Measurements from ENCODE around the gene CTR9. TPM values are rescaled to one million over a fixed set of nuclear protein-coding genes. Genes with fewer than 3 reads are reported as not detected.

CTR9 gene
- total and polyA plus RNA-seq, 4 donors: 12.5 to 33.4 (median 19.7) TPM

DNA sequence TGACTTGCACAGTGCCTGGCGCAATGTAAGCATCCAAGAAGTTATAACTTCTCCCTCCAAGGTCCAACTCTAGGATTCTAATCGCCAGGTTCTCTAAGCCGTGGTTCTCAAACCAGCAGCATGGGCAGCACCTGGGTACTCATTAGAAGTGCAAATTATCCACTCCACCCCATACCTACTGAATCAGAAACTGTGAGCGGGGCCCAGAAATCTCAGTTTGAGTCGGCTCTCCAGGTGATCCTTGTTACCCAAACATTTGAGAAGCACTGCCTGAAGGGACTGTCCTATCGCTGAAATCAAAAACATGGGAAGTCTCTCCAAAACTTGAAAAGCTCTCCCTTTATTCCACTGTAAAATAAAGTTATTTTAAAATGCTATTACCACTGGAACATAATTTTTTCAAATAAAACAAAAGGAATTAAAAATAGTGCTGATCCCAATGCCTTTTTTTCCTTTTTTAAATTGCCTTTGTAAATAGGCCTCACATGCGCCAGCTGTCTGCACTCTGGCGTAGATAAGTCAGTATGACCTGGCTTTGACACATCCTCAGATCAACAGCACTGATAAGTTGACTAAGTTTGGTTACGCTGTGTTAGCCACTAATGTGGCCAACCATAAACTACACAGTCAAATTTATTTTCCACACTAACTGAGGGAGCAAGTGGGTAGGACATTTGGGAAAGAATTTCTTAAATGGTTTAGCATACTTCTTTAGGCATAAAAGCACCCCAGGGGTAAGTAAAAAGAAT, 8.4 kb upstream of the CTR9 start:
- no peaks in the 10 kb centered on the region for H3K4me1 ChIP-seq (ENCODE audit: control insufficient read depth in 4 of 4, insufficient read depth in 4 of 4, low read length in 3 of 4)
- TF ChIP-seq ZBTB33 (IDR thresholded peaks at IDR 0.05): no peak
- TF ChIP-seq SP1 (IDR thresholded peaks at IDR 0.05): no peak
- H3K9ac ChIP-seq (ENCODE audit: low read depth in 1 of 2, low read length in 2 of 2): no peak overlapping the region
- H3K9me3 ChIP-seq (ENCODE audit: control insufficient read depth in 4 of 4, low read length in 3 of 4): no peaks in the 10 kb centered on the region
- H3K36me3 ChIP-seq (ENCODE audit: control insufficient read depth in 4 of 4, insufficient read depth in 3 of 4, low read depth in 1 of 4, low read length in 3 of 4): no peaks in the 10 kb centered on the region
- no peak for DNase-seq (ENCODE audit: low spot score)
- WGBS: 78% methylated on average over 9 of the region's 9 CpGs
- no peak overlapping the region for H3K27ac ChIP-seq (ENCODE audit: low read depth in 1 of 2, low read length in 2 of 2)
- no peaks in the 10 kb centered on the region for H3K27me3 ChIP-seq (ENCODE audit: control insufficient read depth in 4 of 4, insufficient read depth in 4 of 4, low read length in 3 of 4)
- H3K4me3 ChIP-seq (ENCODE audit: low read depth in 1 of 3, low read length in 3 of 3): no peak overlapping the region

DNA sequence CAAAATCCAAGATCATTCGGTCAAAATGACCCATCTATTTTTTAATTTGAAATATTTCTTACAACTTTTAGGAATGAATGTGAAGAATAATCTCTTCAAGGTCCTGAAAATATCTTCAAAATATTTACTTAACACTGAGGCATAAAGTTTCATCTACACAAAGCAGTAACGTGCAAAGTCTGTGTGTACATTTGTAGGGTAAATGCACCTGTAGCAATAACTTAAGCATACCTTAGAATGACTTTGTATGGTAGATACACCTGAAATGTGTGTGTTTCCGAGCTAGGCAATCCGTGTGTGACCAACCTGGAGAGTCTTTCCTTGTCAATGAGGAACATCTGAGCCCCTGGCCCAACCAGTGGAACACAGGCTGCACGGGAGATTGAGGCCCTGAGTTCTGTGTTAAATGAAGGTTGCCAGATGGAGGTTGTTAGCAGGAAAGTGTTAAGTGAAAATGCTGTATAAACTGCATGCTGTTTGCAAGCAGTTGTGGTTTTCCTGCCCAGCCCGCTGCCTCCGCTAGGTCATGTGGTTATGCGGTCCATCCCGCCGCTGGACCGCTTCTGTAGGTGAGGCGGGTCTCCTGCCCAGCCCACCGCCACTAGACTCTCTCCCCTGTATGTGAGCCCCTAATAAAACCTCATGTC, 7.6 kb upstream of the CTR9 start:
- no peak for DNase-seq (ENCODE audit: low spot score)

More for the DNA sequence above, 7.6 kb upstream of the CTR9 start:
- 70% methylated on average over 13 of the region's 13 CpGs for WGBS
- H3K27ac ChIP-seq (ENCODE audit: low read depth in 1 of 2, low read length in 2 of 2): no peak overlapping the region
- H3K36me3 ChIP-seq (ENCODE audit: control insufficient read depth in 4 of 4, insufficient read depth in 3 of 4, low read depth in 1 of 4, low read length in 3 of 4): no peaks in the 10 kb centered on the region
- no peaks in the 10 kb centered on the region for H3K27me3 ChIP-seq (ENCODE audit: control insufficient read depth in 4 of 4, insufficient read depth in 4 of 4, low read length in 3 of 4)
- no peak overlapping the region for H3K4me3 ChIP-seq (ENCODE audit: low read depth in 1 of 3, low read length in 3 of 3)
- no peaks in the 10 kb centered on the region for H3K9me3 ChIP-seq (ENCODE audit: control insufficient read depth in 4 of 4, low read length in 3 of 4)
- TF ChIP-seq SP1 (IDR thresholded peaks at IDR 0.05) (no peak), YY1 (IDR thresholded peaks at IDR 0.05) (no peak), FOXA2 (IDR thresholded peaks at IDR 0.05) (no peak), RAD21 (IDR thresholded peaks at IDR 0.05) (no peak), JUND (IDR thresholded peaks at IDR 0.05) (no peak), HNF4A (conservative IDR thresholded peaks at IDR 0.05) (no peak), NR2F2 (IDR thresholded peaks at IDR 0.05) (no peak), ZBTB33 (IDR thresholded peaks at IDR 0.05) (no peak), HNF4G (IDR thresholded peaks at IDR 0.05) (no peak), FOXA1 (IDR thresholded peaks at IDR 0.05) (no peak), ATF3 (IDR thresholded peaks at IDR 0.05) (no peak), RXRA (IDR thresholded peaks at IDR 0.05) (no peak), GABPA (IDR thresholded peaks at IDR 0.05 in 1 of 2, conservative IDR thresholded peaks at IDR 0.05 in 1 of 2) (no peak), EGR1 (IDR thresholded peaks at IDR 0.05; ENCODE audit: low read depth in 2 of 2) (no peak), TAF1 (conservative IDR thresholded peaks at IDR 0.05) (no peak)
- TF ChIP-seq, protein P1, sequence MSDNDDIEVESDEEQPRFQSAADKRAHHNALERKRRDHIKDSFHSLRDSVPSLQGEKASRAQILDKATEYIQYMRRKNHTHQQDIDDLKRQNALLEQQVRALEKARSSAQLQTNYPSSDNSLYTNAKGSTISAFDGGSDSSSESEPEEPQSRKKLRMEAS (IDR thresholded peaks at IDR 0.05): no peak
- TF ChIP-seq, protein P2, sequence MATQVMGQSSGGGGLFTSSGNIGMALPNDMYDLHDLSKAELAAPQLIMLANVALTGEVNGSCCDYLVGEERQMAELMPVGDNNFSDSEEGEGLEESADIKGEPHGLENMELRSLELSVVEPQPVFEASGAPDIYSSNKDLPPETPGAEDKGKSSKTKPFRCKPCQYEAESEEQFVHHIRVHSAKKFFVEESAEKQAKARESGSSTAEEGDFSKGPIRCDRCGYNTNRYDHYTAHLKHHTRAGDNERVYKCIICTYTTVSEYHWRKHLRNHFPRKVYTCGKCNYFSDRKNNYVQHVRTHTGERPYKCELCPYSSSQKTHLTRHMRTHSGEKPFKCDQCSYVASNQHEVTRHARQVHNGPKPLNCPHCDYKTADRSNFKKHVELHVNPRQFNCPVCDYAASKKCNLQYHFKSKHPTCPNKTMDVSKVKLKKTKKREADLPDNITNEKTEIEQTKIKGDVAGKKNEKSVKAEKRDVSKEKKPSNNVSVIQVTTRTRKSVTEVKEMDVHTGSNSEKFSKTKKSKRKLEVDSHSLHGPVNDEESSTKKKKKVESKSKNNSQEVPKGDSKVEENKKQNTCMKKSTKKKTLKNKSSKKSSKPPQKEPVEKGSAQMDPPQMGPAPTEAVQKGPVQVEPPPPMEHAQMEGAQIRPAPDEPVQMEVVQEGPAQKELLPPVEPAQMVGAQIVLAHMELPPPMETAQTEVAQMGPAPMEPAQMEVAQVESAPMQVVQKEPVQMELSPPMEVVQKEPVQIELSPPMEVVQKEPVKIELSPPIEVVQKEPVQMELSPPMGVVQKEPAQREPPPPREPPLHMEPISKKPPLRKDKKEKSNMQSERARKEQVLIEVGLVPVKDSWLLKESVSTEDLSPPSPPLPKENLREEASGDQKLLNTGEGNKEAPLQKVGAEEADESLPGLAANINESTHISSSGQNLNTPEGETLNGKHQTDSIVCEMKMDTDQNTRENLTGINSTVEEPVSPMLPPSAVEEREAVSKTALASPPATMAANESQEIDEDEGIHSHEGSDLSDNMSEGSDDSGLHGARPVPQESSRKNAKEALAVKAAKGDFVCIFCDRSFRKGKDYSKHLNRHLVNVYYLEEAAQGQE (IDR thresholded peaks at IDR 0.05): no peak
- TF ChIP-seq, protein P3, sequence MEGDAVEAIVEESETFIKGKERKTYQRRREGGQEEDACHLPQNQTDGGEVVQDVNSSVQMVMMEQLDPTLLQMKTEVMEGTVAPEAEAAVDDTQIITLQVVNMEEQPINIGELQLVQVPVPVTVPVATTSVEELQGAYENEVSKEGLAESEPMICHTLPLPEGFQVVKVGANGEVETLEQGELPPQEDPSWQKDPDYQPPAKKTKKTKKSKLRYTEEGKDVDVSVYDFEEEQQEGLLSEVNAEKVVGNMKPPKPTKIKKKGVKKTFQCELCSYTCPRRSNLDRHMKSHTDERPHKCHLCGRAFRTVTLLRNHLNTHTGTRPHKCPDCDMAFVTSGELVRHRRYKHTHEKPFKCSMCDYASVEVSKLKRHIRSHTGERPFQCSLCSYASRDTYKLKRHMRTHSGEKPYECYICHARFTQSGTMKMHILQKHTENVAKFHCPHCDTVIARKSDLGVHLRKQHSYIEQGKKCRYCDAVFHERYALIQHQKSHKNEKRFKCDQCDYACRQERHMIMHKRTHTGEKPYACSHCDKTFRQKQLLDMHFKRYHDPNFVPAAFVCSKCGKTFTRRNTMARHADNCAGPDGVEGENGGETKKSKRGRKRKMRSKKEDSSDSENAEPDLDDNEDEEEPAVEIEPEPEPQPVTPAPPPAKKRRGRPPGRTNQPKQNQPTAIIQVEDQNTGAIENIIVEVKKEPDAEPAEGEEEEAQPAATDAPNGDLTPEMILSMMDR (IDR thresholded peaks at IDR 0.05; ENCODE audit: low read depth, low read length, missing input control): no peak
- no peak overlapping the region for H3K9ac ChIP-seq (ENCODE audit: low read depth in 1 of 2, low read length in 2 of 2)
- H3K4me1 ChIP-seq (ENCODE audit: control insufficient read depth in 4 of 4, insufficient read depth in 4 of 4, low read length in 3 of 4): no peaks in the 10 kb centered on the region

Measured in liver (tissue), 9 donors.